ENCODE data around the gene SDHB. TPM values are rescaled to one million over a fixed set of nuclear protein-coding genes. Genes with fewer than 3 reads are reported as not detected.

The SDHB gene
- total RNA-seq, 1 experiment from 2014 or later: 159 TPM

GRCh38 chr1:16980473-16981268 lies 73.2 kb downstream of the SDHB start, which contains the start of gene MFAP2:
TSS of gene MFAP2 (minus strand) at chr1:16980620. CDS start at chr1:16978273, 2,347 bp downstream.
- Histone ChIP-seq H3K36me3 (ENCODE audit: control insufficient read depth in 1 of 2, insufficient read depth in 2 of 2, low read length in 2 of 2) (peaks cover 0 to 5% of the 10 kb centered on the region in 2 experiments; a peak in 2 of 4 replicates), H3K9me3 (ENCODE audit: control insufficient read depth in 1 of 2, insufficient read depth in 1 of 2, low read depth in 1 of 2, low read length in 2 of 2) (no peaks in the 10 kb centered on the region), H3K4me3 (replicated peaks in 1 of 2; ENCODE audit: low read depth in 1 of 2, low read length in 2 of 2) (peak within 1 kb of the TSS; percentile 77 to 79), H3K4me1 (ENCODE audit: control insufficient read depth in 1 of 2, insufficient read depth in 2 of 2, low read length in 2 of 2) (peaks cover 19 to 47% of the 10 kb centered on the region in 2 experiments), H3K27ac (ENCODE audit: low read depth, low read length) (peak within 1 kb of the TSS; percentile 73), H3K9me2 (ENCODE audit: insufficient read depth) (no peaks in the 10 kb centered on the region), H3K27me3 (ENCODE audit: insufficient read depth, low read length) (no peaks in the 10 kb centered on the region), H3K79me2 (ENCODE audit: insufficient read depth, low read length) (peaks cover 30% of the 10 kb centered on the region; the same call in 1 of the 2 replicates), H3K4me2 (ENCODE audit: low read length) (peak within 1 kb of the TSS; percentile 79), H3K9ac (ENCODE audit: low read length) (peak within 1 kb of the TSS; percentile 94), H2AFZ (ENCODE audit: low read depth, low read length, poor library complexity, severe bottlenecking) (peak within 1 kb of the TSS; percentile 22), H4K20me1 (ENCODE audit: insufficient read depth) (no peaks in the 10 kb centered on the region)
- no peak for TF ChIP-seq JUND (IDR thresholded peaks at IDR 0.05)
- peak; percentile 39; the same call in 1 of the 2 replicates for TF ChIP-seq ZFX (IDR thresholded peaks at IDR 0.05)
- TF ChIP-seq RAD21 (IDR thresholded peaks at IDR 0.05; ENCODE audit: low read depth): no peak
- no peak for TF ChIP-seq POLR2A (IDR thresholded peaks at IDR 0.05; ENCODE audit: borderline replicate concordance, extremely low read depth, insufficient read depth, insufficient read length)
- TF ChIP-seq TCF7L2 (IDR thresholded peaks at IDR 0.05; ENCODE audit: borderline replicate concordance, extremely low read depth, insufficient read depth, insufficient read length): peak; percentile 20
- TF ChIP-seq EGR1 (IDR thresholded peaks at IDR 0.05; ENCODE audit: low read depth): no peak
- no peak for TF ChIP-seq ATF3 (IDR thresholded peaks at IDR 0.05)
- peak; percentile 67 for TF ChIP-seq YY1 (IDR thresholded peaks at IDR 0.05; ENCODE audit: extremely low read depth, insufficient replicate concordance, low read depth, low read length)
- peak; percentile 71 for TF ChIP-seq MAX (IDR thresholded peaks at IDR 0.05)
- no peak for TF ChIP-seq SP1 (IDR thresholded peaks at IDR 0.05; ENCODE audit: low read depth)
- peak; percentile 82 for TF ChIP-seq POLR2AphosphoS5 (IDR thresholded peaks at IDR 0.05; ENCODE audit: low read depth, low read length)
- ChIA-PET CTCF (interaction anchor here (0.9 to 1.6 kb wide), 3 partner anchors 17 to 360 kb away, joined by 3 to 8 read pairs (median 3); no protein-coding TSS in a partner anchor), POLR2A (interaction anchor here (1.2 to 1.4 kb wide), 2 partner anchors 14 to 19 kb away, joined by 3 read pairs; no protein-coding TSS in a partner anchor), RAD21 (ENCODE audit: low non-redundant PET in 1 of 2, low total read pairs in 2 of 2, uncharacterized antibody in 2 of 2, unreplicated experiment in 2 of 2) (no interaction called here)
- ATAC-seq (peak; percentile 81), DNase-seq (ENCODE audit: low read depth, low spot score) (no peak)
- BruUV-seq (replicated peaks): no TSS peak
- intact Hi-C loops (cut with micrococcal nuclease): no loop called here
